HepG2 (cell line): ENCODE results near the gene EFHC2. TPM values are rescaled to one million over a fixed set of nuclear protein-coding genes. Genes with fewer than 3 reads are reported as not detected.

ENCODE experiments used
- ATAC-seq: fragments of 200-7000 bp; cut with Tn5 transposase; 3 replicates; pipeline ENCODE4 v1.9.1; 2020; ENCODE audit warnings: mild to moderate bottlenecking, moderate library complexity
- BruUV-seq: library from RNA; stranded (reverse); fragments of 400-500 nt; replicated peaks from 2 replicates; lab custom pipeline; 2021; lab: Mats Ljungman, UMichigan
- CTCF ChIA-PET: fragments of 300-600 bp; formaldehyde crosslinking; extraction: SDS; loops from one replicate; lab custom pipeline; 2021; ENCODE audit warnings: low total read pairs, inconsistent platforms, low intra/inter-chr PET ratio; lab: Yijun Ruan, JAX
- POLR2A ChIA-PET: fragments of 350-600 bp; sonication (Branson Sonifier 250); formaldehyde crosslinking; loops from one replicate; lab custom pipeline; 2020; ENCODE audit warnings: antibody characterized with exemption, inconsistent platforms; lab: Yijun Ruan, JAX
- DNase-seq: peaks from one replicate; pipeline ENCODE4 v3.0.0-alpha.2; 2015; ENCODE audit warnings: low spot score
- FAIRE-seq: peaks from 3 replicates; lab custom pipeline; 2011; peaks lifted over from hg19 to GRCh38; lab: Jason Lieb, UNC
- H2AFZ ChIP-seq: one replicate; pipeline ENCODE4 v1.6.1; 2011; ENCODE audit warnings: low read length, inconsistent platforms
- H3K27ac ChIP-seq: fragments of 300-600 bp; 3 replicates; pipeline ENCODE4 v1.8.0; 2011; ENCODE audit warnings: mixed run types, mild to moderate bottlenecking, mixed read lengths, low read length, inconsistent platforms; ENCODE audit not compliant: insufficient read depth; ENCODE audit errors: extremely low read length
- H3K27me3 ChIP-seq, 2 experiments: fragments of 200-600 bp in 1 of 2; 2 replicates in 1 of 2; 3 replicates in 1 of 2; pipeline versions ENCODE4 v1.6.0 to v1.8.0; 2011; ENCODE audit warnings: low read length in 2 of 2, mild to moderate bottlenecking in 2 of 2, moderate library complexity in 2 of 2, inconsistent platforms in 1 of 2; ENCODE audit not compliant: insufficient read depth in 2 of 2, control insufficient read depth in 1 of 2
- H3K36me3 ChIP-seq, 2 experiments: fragments of 200-600 bp in 1 of 2; replicated peaks in 1 of 2; 2 replicates in 1 of 2; 3 replicates in 1 of 2; pipeline versions ENCODE4 v1.5.1 to v1.8.0; 2011; ENCODE audit warnings: low read length in 2 of 2, inconsistent platforms in 1 of 2; ENCODE audit not compliant: insufficient read depth in 2 of 2, control insufficient read depth in 1 of 2
- H3K4me1 ChIP-seq: 2 replicates; pipeline ENCODE4 v1.5.1; 2012; ENCODE audit warnings: low read length, inconsistent platforms; ENCODE audit not compliant: insufficient read depth
- H3K4me2 ChIP-seq: 2 replicates; pipeline ENCODE4 v1.6.0; 2011; ENCODE audit warnings: low read depth, low read length, inconsistent platforms
- H3K4me3 ChIP-seq, 3 experiments: fragments of 200-600 bp in 1 of 3; sonication (generic), shearing (Covaris generic) in 1 of 3; replicated peaks in 1 of 3; 2 replicates each; pipeline ENCODE4 v1.5.1; 2011 to 2016; ENCODE audit warnings: low read length in 3 of 3, inconsistent platforms in 2 of 3, low read depth in 2 of 3, mild to moderate bottlenecking in 2 of 3, control low read depth in 1 of 3, mixed read lengths in 1 of 3; ENCODE audit not compliant: insufficient read depth in 1 of 3
- H3K79me2 ChIP-seq: one replicate; pipeline ENCODE4 v1.6.1; 2011; ENCODE audit warnings: low read length, inconsistent platforms; ENCODE audit not compliant: insufficient read depth
- H3K9ac ChIP-seq: 2 replicates; pipeline ENCODE4 v1.6.0; 2011; ENCODE audit warnings: mild to moderate bottlenecking, low read depth, low read length, inconsistent platforms; ENCODE audit not compliant: insufficient read depth
- H3K9me3 ChIP-seq: 2 replicates; pipeline ENCODE4 v1.5.1; 2012; ENCODE audit warnings: mild to moderate bottlenecking, low read length
- H4K20me1 ChIP-seq: 2 replicates; pipeline ENCODE4 v1.6.0; 2011; ENCODE audit warnings: inconsistent platforms, mild to moderate bottlenecking, low read length, moderate library complexity; ENCODE audit not compliant: insufficient read depth
- ELK4 ChIP-seq: sonication (generic); formaldehyde crosslinking; IDR thresholded peaks from 2 replicates; pipeline ENCODE4 v1.9.0; 2021; ENCODE audit warnings: missing genetic modification reagents, borderline replicate concordance
- FIP1L1 ChIP-seq: fragments of 200-400 bp; formaldehyde crosslinking; IDR thresholded peaks from 2 replicates; pipeline ENCODE4 v1.6.1; 2018; ENCODE audit warnings: low read depth, mild to moderate bottlenecking, low read length, moderate library complexity, borderline replicate concordance; ENCODE audit not compliant: insufficient read depth
- KDM5A ChIP-seq: fragments of 200-600 bp; sonication (generic); IDR thresholded peaks from 2 replicates; pipeline ENCODE4 v1.7.0; 2018; ENCODE audit warnings: antibody characterized with exemption, mild to moderate bottlenecking, low read length, borderline replicate concordance
- NR3C1 ChIP-seq: sonication (generic); formaldehyde crosslinking; IDR thresholded peaks from 2 replicates; pipeline ENCODE4 v1.4.0; 2020; ENCODE audit warnings: missing genetic modification reagents
- PRDM15 ChIP-seq: sonication (generic); formaldehyde crosslinking; IDR thresholded peaks from 2 replicates; pipeline ENCODE4 v1.4.0; 2020; ENCODE audit warnings: missing genetic modification reagents
- ZNF251 ChIP-seq: sonication (generic); formaldehyde crosslinking; IDR thresholded peaks from 2 replicates; pipeline ENCODE4 v1.9.0; 2021; ENCODE audit warnings: mild to moderate bottlenecking, missing genetic modification reagents
- ZNF558 ChIP-seq: sonication (generic); formaldehyde crosslinking; IDR thresholded peaks from 2 replicates; pipeline ENCODE4 v1.9.0; 2022; ENCODE audit warnings: mild to moderate bottlenecking, missing genetic modification reagents, borderline replicate concordance
- WGBS: methylation state at CpG from one replicate; pipeline ENCODE4 v1.1.6; 2017; ENCODE audit warnings: low lambda C conversion rate; 5-methylcytosine and 5-hydroxymethylcytosine counted together
- in situ Hi-C: cut with HindIII; loops from 2 replicates; pipeline ENCODE4 v1.10.0; 2017; ENCODE audit warnings: low pct_unique_long_range_greater_than_20kb; ENCODE audit not compliant: extremely low pct_ligation_motif_present
- intact Hi-C: fragments of 100-400 bp; cut with micrococcal nuclease; formaldehyde crosslinking; loops from one replicate; pipeline ENCODE4 v1.10.0; 2022; ENCODE audit not compliant: unreplicated experiment
- polyA plus RNA-seq, 8 experiments: library from polyadenylated mRNA; depleted of rRNA in 3 of 8; stranded (reverse) in 7 of 8; unstranded in 1 of 8; fragments of >200 nt; fragmentation: Illumina TruSeq in 4 of 8; extraction: Trizol in 4 of 8; gene quantifications; 2 replicates each; pipeline versions ENCODE4 v1.2.1 to v1.2.3, GENCODE V29; 2011 to 2016; ENCODE audit warnings: low read depth in 4 of 8, missing spikeins in 1 of 8, mixed read lengths in 1 of 8; ENCODE audit not compliant: insufficient read depth in 1 of 8
- total RNA-seq, 5 experiments: library from RNA; depleted of rRNA; stranded (reverse); fragments of >200 nt; fragmentation: Illumina TruSeq; extraction: Trizol; gene quantifications; 2 replicates each; pipeline ENCODE4 v1.2.3, GENCODE V29; 2016; ENCODE audit warnings: low read depth in 1 of 5

EFHC2 gene
- total and polyA plus RNA-seq, 2 of the 13 experiments (the other 11 are each of a cell fraction or from before 2014, with no cell fraction given) = not detected

- CTCF ChIA-PET = no interaction called here
Measured at GRCh38 chrX:44130189-44130588, 213.3 kb downstream of the EFHC2 start.

More at GRCh38 chrX:44130189-44130588, 213.3 kb downstream of the EFHC2 start:
- no peak overlapping the region for H3K9ac ChIP-seq
- no peak overlapping the region for H3K27ac ChIP-seq
- DNase-seq (no peak), ATAC-seq (no peak), FAIRE-seq (no peak)
- H3K4me2 ChIP-seq = no peak overlapping the region
- H3K27me3 ChIP-seq = no peaks in the 10 kb centered on the region
- in situ Hi-C loops = no loop called here
- H4K20me1 ChIP-seq = no peaks in the 10 kb centered on the region
- POLR2A ChIA-PET = no interaction called here
- no peak overlapping the region for H2AFZ ChIP-seq
- no peaks in the 10 kb centered on the region for H3K79me2 ChIP-seq
- 0% methylated on average over 2 of the region's 2 CpGs for WGBS
- intact Hi-C loops = no loop called here
- no peaks in the 10 kb centered on the region for H3K36me3 ChIP-seq
- H3K4me1 ChIP-seq = no peaks in the 10 kb centered on the region
- BruUV-seq = no TSS peak
- no peaks in the 10 kb centered on the region for H3K9me3 ChIP-seq
- no peak for TF ChIP-seq NR3C1 (CRISPR knock-in tag)
- TF ChIP-seq KDM5A = no peak
- TF ChIP-seq ZNF251 (CRISPR knock-in tag) = no peak
- no peak for TF ChIP-seq ZNF558 (CRISPR knock-in tag)
- no peak for TF ChIP-seq PRDM15 (CRISPR knock-in tag)
- no peak for TF ChIP-seq ELK4 (CRISPR knock-in tag)
- no peak for TF ChIP-seq FIP1L1
- no peak overlapping the region for H3K4me3 ChIP-seq
